A172 (cell line): Measurements from ENCODE around the gene ENOX1. TPM values are rescaled to one million over a fixed set of nuclear protein-coding genes. Genes with fewer than 3 reads are reported as not detected.

ENCODE experiments used
- DNase-seq: peaks from one replicate; pipeline ENCODE4 v3.0.0-alpha.2; 2015; ENCODE audit warnings: low spot score
- total RNA-seq: library from RNA; depleted of rRNA; stranded (reverse); fragments of >200 nt; shearing (Covaris generic); gene quantifications from 2 replicates; pipeline ENCODE4 v1.2.3, GENCODE V29; 2014

The ENOX1 gene
- total RNA-seq, 1 experiment from 2014 or later = not detected

DNA sequence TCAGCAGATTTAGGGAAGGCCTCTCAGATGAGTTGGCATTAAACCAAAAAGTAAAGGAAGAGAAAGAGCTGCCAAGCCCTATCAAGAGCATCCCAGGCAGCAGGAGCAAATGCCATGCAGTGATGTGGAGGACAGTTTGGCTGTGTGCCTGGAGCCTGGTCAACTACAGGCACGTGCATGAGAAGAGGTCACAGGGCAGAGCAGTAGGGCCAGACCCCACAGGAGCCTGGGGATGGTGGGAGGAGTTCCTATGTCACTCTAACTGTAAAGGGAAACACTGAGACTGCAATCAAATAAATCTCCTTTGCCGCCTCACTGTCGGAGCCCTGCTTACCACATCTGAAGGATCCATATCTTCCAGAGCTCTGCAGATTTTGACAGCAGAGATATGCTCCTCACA, 240.5 kb downstream of the ENOX1 start:
- no peak for DNase-seq

DNA sequence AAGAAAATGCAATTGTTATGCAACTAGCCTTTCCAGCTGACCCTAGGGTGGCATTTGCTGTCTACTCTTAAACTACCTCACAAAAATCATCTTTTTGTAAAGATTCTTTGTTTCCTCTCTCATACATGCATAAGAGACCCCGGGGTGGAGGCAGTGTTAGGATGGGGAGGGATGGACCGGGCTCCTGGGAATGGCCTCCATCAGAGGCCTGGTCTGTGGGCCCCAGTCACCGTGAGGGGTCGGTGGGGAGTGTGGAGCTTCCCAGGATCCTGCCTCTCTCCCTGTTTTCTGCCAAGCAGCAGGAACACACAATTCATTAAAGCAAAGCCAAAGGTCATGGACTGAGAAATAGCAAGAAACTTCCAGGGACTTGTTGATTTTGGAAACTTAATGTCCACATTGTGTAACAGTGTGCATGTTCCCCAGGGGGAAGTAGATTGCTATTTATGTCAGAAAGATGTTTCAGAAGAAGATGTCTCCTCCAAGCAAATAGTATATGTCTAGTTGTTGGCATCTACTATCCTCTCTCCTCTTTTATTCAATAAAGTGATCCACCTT, 241.4 kb downstream of the ENOX1 start:
- no peak for DNase-seq

DNA sequence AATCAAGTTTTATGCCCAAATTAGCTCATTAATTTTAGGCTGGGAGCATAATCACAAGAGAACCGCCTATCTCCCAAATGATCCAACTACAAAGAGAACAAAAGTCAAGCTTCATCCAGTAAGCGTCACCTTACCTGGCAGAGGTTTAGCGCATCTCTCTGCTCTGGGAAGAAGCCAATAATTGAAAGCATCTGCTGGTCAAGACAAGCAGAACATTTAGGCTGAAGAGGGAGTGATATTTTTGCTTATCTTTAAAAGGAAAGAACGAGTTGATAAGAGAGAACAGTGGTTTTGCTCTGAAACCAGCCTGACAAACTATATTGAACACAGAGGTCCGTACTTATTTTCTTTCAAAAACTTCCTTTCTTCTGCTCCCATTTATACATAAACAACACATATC, 242.1 kb downstream of the ENOX1 start:
- DNase-seq = no peak

DNA sequence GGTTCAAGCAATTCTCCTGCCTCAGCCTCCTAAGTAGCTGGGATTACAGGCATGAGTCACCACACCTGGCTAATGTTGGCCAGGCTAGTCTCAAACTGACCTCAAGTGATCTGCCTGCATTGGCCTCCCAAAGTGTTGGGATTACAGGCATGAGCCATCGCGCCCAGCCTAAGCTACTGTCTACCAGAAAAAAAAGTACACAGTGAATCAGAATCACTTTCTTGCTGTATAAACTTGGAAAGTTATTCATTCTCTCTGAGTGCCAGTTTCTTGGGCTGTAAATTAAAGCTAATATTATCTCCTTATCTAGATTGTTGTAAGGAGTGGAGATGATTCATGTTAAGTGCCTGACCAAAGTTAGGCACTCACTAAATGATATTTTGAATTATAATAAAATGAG, 242.8 kb downstream of the ENOX1 start:
- DNase-seq = peak; percentile 55

DNA sequence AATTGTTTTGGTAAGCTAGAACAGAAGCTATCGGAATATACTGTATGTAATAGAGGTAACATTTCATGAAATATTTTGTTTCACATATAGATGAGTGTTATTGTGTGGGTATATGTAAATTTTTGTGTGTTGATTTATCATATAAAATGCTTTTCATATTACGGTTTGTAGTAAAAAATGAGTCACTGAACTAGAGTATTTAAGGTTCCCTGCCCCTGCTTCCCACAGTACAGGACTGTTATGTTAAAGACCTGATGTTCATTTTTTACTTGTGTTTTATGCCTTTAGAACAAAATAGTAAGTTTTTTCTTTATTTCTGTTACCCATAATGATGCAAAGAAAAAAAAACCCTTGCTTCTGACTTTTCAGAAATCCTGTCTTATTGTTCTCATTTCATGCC, 243.4 kb downstream of the ENOX1 start:
- no peak for DNase-seq

DNA sequence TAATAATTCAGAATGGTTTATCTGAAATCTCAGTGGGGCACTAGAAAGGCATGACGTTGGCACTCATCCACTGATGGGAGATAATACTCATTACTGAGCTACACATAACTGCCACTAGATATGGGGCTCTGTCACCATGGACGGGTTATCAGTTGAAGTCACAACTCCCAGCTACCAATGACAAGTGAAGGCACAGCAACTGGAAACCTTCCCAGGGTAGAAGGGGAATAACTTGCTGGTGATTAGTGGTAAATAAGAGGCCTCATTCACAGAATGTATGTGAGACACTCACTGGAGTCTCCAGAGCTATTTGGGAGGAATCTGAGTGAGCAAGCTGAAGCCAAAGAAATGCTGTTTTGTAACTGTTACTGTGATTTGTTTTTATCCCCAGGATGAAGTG, 249.6 kb downstream of the ENOX1 start:
- DNase-seq = no peak

DNA sequence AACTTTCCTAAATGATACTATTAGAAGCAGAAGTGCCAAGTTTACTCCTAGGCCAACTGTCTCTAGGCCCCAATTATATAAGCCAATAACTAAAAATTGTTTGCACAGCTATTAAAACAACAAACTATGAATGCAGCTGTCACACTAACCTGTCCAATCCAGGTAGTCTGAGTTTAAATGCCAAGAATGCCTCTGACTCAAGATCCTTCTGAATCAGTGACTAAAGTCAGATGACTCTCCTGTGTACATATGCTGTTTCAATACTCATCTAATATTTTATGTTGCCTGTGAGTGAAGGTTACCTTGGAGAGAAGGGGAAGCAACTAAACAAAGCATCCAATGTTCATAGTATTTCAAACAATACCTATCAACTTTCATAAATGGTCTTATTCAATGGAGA, 257.0 kb downstream of the ENOX1 start:
- DNase-seq = no peak

DNA sequence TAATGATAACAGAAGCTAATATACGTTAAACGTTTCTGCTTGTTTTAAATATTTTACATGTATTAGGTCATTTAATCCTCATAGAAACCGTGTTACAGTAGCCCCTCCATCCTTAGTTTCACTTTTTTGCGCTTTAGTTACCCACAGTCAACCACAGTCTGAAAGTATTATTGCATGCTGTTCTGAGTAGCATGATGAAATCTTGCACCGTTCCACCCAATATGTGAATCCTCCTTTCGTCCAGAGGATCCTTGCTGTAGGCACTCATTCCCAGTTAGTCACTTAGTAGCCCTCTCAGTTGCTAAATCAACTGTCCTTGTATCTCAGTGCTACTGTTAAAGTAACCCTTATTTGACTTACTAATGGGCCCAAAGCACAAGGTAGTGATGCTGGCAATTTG, 257.8 kb downstream of the ENOX1 start:
- DNase-seq = no peak

DNA sequence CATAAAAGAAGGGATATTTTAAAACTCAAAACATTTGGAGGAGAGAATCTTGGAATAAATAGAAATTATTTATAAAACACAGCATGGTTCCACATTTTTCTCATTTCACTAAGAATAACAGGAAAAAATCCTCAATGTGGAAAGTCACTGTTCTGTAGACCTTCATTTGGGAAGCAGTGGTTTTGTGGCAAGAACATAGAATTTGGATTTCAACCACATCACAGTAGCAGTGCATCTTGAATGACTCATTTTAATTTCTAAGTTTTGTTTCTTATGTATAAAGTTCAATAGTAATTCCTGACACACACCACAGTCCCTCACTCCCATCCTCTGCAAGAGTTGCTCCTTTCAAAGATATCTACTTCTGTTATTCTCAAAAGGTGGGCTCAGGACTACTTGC, 264.0 kb downstream of the ENOX1 start:
- DNase-seq = no peak

DNA sequence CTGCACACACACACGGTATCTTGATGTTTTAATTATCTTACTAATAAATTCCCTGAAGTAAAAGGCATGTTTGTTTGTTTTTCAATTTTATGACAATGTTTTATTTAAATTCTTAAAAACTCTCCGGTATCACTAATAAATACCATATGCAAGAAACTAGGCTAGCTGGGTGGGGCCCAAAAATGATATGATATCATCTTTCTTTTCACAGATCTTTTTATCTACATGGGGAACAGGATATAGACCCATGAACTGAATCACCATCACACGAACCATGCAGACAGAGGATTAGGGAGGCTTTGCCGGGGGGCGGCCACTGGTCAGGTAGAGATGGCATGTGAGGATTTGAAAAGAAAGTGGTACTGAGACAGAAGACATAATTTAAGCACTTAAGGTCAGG, 266.4 kb downstream of the ENOX1 start:
- DNase-seq = no peak

DNA sequence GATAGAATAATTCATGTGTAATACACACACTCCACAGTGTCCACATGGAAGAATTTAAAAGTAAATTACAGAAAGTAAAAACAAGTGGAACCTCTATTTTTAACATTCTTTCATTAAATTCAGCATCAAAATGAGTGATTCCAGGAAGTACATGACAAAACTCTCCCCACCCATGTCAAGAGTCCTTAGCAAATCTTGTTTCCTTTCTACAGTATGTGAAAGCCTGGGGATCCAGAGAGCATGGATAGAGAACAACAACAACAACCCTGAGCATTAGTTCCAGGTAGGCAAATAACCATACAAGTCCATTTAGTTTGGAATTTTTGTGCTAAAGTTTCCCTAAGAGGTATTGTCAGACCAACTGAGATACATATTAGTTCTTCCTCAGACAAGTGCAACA, 267.9 kb downstream of the ENOX1 start:
- no peak for DNase-seq

DNA sequence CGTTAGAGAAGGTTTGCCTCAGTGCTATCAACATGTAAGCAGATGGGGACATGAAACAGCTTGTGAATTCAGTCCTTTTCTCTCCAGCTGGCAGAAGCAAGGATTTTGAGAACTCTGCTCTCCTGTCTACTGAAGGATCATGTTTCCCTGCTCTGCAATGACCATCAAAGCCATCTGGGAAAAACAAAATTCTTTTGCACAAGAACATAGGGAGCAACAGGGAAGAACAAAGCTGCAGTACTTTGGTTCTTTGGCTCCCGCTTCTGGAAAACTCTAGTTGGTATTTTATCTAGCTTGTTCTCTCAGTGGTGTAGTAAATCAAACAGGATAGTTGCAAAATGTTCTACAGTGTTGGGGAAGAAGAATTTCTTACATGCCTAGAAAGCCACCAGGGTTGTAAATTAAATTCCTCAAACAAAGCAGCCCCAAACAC, 270.4 kb downstream of the ENOX1 start:
- DNase-seq = no peak

DNA sequence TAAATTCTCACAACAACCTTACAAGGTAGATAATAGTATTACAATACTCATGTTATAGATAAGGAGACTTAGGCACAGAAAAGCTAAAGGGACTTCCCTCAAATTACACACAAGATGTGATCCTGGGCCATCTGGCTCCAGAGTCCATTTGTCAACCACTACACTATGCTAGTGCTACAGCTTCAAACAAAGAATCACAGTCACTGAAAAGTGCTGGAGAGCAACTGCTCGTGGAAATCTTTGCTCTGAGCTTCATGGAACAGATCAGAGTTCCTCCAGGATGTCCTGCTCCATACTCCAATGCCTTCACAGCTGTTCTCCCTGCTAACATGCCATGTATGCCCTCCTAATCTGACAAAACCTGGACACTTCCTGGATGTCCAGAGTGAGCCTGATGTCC, 271.2 kb downstream of the ENOX1 start:
- DNase-seq = no peak

DNA sequence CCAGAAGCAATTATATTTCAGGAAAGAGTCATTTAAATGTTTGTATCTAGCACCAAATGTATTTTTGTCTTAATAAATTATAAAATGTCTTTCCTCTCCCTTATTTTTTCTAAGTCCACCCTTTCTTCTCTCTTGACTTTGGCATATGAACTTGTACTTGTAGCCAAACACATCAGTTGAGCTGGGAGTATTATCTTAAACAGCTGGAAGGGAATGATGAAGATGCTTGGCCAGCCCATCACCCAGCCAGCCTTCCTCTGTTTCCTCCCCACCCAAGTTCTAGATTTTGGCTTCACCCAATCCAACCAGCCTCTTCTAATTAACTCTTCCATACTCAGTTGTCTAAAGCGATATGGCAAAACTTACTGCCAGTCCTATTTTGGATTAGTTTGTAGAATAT, 272.5 kb downstream of the ENOX1 start:
- no peak for DNase-seq

DNA sequence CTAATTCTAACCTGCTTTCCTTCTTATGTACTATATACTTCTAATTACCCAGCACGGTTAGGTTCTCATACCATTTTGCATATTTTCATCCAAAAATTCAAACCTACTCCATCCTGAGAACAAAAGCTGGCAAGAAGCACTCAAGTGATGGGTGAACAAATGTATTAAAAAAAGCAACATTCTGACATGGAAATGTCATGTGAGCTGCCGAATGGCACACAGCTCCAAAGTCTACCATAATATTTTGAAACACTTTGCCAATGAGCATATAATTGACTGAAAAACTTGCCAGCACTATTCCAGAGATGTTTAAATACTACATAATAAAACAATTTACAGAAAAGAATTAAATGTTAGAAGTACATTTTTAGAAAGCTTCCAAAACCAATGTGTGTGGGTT, 274.6 kb downstream of the ENOX1 start:
- DNase-seq = no peak

DNA sequence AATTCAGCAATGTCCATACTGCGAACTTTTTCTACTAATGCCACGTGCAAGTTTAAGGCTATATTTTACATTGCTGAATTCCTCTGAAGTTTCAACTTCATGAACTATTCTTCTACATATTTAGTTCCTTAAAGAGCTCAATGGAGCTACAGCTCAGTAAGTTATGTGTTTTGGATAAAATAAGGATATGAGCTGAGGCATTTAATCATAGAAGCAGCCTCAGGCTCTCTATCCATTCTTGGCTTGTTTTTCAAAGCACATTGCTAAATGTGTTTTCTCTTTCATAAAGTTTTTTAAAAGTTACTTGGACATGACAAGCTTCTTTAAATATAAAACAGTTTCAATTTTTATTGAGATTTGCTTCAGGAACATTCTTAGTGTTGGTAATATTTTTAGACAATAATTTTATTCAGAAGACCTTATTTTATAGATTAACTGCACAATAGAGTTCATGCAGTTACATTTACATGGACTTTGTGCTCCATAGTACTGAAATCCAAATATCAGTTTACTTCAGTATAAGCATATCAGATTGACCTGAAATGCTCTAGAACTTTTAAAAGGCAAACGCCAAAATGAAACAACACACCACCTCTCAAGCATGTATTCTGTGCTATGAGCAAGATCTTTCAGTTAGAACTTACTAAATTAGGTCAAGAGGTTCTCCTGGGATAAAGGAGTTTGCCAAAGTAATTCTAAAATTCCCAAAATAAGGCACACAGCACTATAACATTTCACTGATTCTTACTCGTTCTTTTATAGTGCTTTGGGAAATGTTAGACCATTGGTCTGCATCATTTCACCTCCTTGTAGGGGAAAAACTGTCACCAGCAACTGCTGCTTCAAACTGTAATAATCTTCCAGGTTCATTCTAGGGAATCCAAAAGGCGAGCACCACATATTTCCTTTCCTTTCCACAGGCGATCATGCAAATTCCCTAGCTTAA, 275.5 kb downstream of the ENOX1 start:
- DNase-seq = no peak

DNA sequence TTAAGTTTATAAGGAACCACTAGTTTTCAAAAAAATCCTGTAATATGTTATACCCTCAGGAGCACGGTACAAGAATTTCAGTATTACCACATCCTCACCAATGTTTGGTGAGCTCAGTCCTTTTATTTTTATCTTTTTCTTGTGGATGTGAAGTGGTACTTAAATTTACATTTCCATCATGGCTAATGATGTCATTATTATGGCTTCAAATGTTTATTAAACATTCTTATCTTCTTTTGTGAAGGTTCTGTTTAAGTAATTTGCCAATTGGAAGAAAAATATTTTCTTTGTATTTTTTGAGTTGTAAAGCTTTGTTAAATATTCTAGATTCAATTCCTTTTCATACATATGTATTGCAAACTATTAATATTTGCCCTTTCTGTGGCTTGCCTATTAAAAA, 291.0 kb downstream of the ENOX1 start:
- no peak for DNase-seq

DNA sequence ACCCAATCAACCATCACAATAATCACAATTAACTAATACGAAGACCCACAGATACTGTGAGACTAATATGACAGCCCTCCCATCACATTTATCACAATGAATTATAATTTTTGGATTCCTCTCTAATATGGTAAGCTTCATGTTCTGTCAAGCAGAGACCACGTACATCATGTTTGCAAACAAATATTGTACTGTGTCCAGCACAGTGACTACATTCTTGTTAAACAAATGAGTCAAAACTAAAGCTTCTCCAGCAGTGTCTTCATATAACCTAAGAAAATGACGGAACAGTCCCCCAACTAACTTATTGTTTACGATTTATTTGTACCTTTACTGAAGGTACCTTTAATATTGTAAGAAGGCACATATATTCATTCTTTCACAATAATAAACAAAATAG, 292.6 kb downstream of the ENOX1 start:
- DNase-seq = no peak

DNA sequence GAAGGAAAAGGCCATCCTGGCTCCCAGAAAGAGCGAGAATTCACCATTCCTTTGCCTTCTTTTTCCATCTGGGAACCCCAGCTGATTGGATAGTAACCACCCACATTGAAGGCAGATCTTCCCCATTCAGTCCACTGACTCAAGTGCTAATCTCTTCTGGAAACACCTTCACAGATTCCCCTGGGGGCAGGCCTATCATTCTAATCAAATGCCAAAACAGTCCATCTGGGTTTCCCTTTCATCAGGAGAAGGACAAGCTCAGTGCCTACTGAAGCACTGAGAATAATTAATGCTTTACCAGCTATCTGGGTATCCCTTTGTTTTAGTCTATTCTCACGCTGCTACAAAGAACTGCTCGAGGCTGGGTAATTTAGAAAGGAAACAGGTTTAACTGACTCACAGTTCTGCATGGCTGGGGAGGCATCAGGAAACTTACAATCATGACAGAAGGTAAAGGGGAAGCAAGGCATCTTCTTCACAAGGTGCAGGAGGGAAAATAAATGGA, 293.2 kb downstream of the ENOX1 start:
- DNase-seq = no peak

DNA sequence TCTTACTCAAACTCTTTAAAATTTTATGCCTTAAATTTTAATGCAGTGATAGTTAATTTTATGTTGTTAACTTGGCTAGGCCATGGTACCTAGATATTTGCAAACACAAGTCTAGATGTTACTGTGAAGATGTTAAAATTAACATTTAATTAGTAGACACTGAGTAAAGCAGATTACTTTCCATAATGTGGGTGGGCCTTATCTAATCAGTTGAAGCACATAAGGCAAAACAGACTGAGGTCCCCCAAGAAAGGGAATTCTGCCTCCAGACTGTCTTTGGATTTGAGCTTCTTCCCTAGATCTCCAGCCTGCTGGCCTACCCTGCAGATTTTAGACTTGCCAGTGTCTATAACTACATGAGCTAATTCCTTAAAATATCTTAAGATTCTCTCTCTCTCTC, 294.0 kb downstream of the ENOX1 start:
- no peak for DNase-seq

DNA sequence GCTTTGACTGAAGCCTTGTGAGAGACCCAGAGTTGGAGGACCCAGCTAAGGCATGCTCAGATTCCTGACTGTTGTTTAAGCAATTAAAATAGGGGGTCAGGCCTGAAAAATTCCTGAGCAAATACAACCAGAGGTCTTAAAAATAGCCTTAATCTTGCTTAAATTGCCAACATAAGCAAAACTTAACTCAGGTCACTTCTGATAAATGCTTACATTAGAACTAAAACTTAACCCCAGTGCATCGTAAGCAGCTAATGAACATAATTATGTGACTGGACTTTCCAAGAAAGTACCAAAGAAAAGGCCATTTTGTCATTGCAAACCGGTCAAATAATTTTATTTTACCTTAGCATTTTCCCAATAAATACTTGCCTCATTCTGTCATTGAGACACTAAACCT, 294.5 kb downstream of the ENOX1 start:
- no peak for DNase-seq

DNA sequence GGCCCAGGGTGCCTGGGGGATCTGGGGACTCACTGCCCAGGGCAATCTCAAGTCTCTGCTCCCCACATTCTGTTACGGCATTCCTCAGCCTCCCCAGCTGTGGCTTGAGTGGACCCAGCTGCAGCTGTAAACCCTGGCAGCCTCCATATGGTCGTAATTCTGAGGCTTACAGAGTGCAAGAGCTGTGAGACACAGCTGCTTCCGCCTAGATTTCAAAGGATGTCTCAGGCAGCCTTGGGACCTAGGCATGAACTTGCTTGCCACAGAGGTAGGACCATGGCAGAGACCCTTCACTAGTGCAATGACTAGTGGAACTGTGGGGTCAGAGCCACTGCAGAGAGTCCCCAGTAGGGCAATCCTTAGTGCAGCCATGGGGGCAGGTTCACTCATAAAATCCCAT, 297.5 kb downstream of the ENOX1 start:
- DNase-seq = no peak

DNA sequence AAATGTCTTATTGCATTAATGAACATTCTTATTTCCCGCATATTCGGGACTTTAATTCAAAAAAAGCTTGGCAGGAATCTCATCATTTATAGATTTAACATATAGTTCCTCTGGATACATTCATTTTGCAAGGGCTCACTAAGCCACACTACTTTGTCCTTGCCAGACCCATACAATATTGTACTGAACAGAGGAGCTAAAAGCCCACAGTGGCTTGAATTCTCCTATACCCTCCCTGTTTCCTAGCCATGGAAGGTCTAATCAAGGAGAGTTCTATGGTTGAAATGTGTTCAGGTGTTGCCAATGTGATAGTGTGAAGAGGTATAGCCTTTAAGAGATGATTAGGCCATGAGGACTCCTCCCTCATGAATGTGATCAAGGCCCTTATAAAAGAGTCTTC, 298.9 kb downstream of the ENOX1 start:
- DNase-seq = no peak
